Stimulated activated CD8-positive, alpha-beta memory T cell treated with anti-CD3 and anti-CD28 coated beads, Interleukin-2, amount 100 ng/mL, for 1 hour (primary cell): ENCODE measurements around the gene ARL14.
"Not testable (repeated sequence)": the region's sequence is repeated elsewhere in the genome, so short reads cannot be mapped to it uniquely, and the experiment has no call there.

Experiments used
- DNase-seq, 2 donors: peaks; one replicate each; pipeline ENCODE4 v3.0.0-alpha.2; 2020; ENCODE audit warnings: low read depth in 2 of 2

ARL14 gene

GRCh38 chr3:160677459-160677881 is 510 bp downstream of the ARL14 start:
- no peak for DNase-seq

- DNase-seq = no peak
Observed at GRCh38 chr3:160678292-160678842, 1.4 kb downstream of the ARL14 start.

DNA sequence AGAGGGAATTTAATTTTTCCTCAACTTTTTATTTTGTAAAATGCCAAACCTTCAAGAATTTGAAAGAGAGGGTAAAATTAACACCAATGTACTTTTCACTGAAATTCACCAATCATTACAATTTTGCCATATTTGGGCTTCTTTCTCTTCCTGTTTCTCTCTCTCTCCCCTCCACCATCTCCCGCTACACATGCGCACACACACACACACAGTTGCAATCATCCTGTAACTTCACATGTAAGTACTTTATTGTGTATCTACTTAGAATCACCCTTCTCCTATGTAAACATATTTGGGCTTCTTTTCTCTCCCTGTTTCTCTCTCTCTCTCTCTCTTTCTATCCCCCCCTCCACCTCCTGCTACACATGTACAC is 7.4 kb downstream of the ARL14 start:
- no peak for DNase-seq

DNA sequence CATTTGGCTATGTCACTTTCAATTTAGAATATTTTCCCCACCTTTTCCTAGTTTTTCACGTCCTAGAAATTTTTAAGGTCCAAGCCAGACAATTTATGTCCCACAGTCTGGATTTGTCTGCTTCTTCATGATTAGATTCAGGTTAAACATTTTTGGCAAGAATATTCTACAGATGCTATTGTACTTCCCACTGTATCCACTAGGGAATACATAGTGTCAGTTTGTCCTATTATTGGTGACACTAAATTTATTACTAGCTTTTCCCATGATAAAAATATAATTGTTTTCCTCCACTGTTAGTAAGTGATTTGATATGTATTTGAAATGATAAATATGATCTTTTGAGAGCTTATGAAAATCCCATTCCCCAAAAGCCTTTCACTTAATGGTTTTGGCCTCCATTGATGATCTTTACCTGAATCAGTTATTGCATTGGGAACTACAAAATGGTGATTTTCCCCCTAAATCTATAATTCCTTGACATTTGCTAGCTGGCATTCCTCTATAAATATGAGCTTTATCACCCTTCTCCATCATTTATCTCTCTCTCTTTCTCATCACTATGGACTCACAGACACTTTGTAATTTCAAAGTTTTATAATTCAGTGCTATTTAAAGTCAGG is 8.3 kb downstream of the ARL14 start:
- DNase-seq = no peak

DNA sequence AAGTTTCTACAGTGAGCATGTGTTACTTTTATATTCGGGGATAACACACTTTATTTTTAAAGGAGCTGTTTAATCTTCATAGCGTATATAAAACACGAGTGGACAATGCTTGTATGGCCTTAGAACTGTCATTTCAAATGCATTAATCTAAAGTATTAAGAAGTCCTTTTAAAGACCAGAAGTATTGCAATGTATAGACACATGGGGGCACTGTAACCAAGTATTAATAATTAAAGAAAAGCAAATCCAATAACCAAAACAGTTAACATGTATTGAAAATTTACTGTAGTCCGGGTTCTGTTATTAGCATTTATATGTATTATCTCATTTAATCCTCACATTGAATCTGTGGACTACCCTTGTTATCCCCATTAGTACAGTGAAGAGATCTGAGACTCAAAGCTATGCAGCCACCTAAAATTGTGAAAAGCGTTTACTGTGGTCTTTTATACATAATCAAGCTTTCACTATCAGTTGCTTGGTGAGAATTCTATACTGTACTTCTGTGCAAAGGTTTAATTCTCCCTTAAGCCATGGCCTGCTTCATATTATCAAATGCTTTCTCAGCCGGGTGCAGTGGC is 10.1 kb downstream of the ARL14 start:
- DNase-seq = no peak

DNA sequence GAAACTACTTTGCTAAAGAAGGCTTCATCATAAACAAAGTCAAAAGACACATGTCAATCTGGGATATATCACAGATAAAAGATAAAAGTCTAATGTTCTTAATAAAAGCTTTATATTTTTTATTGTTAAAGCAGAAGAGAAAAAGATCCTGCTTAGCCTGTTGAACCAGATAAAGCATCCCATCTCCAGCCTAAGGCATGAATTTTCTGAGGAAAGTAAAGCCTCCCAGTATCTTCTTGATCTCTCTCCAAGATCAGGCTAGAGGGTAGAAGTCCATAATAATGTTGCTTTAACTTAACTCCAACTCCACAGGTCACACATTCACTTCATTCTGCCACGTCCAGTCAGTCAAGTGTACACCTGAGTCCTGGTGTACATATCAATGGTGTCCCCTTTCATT is 14.2 kb downstream of the ARL14 start:
- no peak for DNase-seq

DNA sequence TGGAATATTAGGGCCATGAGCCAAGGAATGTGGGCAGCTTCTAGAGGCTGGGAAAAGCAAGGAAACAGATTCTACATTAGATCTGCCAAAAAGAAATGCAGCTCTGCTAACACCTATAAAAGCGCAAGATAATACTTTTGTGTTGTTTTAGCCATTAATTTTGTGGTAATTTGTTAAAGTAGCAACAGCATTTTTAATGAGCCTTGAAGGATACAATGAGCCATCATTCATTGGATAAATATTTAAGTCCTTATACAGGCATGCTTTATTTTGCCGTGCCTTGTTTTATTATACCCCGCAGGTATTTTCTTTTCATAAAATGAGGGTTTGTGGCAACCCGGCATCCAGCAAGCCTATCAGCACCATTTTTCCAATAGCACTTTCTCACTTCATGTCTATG is 15.0 kb downstream of the ARL14 start:
- DNase-seq = no peak

- no peak for DNase-seq
Observed at GRCh38 chr3:160693191-160693590, 16.2 kb downstream of the ARL14 start.

DNA sequence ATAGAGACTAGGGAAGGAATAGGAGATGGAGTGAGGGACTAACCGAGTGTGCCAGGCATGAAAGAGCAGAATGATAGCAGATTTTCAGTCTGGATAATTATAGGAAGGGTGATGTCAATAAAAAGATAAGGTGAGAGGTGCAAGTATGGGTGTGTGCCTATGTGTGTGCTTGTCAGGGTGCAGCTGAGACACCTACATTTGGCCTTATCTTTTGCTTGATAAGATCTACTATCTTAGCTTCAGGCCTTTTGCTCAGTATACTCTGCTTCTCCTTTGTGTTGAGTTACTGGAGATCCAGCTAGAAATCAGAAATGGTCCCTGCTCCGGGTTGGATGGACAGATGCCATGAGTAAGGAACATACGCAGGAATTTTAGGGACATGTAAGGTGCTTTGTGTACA is 17.4 kb downstream of the ARL14 start:
- no peak for DNase-seq

DNA sequence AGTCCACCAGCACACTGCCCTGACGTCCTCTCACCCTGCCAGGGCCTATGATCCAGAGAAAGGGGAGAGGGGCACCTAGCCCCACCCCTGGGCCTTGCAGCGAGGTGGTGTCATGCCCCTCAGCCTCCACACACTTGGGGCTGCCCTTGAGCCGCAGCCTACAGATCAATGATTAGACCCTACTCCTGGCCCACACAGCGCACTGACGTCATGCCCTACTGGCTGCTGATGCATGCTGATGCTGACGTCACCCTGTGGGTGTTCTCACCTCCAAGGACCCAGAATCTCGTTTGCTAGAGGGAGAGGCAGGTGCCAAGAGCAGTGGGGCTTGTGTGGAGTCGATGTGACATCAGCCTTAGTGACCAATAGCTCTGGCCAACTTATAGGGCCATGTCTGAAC is 18.0 kb downstream of the ARL14 start:
- DNase-seq = no peak

DNA sequence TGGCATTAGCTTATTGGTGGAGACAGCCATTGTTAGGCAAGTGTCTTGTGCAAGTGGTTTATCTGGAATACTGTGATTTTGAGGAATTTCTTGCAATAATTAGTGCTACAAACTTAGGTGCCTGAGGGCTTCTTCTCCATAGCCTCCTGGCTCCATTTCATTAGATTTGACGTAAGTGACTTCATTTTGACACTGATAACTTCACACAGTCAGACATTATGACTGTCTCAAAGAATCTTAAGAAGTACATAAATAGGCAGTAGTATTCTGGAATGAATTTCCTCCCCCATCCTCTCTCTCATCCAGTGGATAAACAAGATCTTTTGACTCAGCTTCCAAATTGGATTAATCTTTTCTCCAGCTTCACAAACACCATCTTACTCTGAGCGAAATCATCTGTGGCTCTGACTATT is 19.0 kb downstream of the ARL14 start:
- no peak for DNase-seq

DNA sequence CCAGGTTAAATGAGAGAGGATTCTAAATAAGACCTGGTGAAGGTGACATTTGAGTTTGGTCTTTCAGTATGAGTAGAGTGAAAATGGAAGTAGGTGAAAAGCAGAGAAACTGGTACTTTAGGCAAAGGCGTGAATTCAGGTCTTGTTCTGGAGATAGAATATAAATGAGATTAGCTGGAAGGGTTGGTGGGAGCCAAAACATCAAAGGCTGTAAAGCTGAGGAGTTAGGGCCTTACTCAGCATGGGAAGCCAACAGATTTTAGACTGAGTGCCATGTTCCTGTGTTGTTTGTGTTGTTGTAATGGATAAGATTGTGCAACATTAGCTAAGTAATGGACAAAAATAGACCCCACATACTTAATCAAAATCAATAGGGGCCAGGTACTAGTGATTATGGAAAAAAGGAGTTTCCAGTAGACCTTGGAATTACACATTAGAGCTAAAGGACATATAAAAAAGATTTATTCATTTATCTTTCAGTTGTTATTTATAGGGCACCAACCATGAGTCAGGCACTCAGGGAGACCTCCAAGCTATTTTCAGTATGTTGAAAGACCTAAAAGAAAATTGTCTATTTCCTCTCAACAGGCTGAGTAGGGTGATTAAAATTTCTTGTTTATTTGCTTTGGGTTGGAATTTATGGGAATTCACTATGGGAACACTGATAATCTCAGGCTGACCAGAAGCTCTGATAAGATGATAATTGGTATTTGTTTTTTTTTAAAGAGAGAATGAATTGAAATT is 20.8 kb downstream of the ARL14 start:
- DNase-seq = no peak

- DNase-seq = no peak
Observed at GRCh38 chr3:160698599-160699195, 21.7 kb downstream of the ARL14 start.

DNA sequence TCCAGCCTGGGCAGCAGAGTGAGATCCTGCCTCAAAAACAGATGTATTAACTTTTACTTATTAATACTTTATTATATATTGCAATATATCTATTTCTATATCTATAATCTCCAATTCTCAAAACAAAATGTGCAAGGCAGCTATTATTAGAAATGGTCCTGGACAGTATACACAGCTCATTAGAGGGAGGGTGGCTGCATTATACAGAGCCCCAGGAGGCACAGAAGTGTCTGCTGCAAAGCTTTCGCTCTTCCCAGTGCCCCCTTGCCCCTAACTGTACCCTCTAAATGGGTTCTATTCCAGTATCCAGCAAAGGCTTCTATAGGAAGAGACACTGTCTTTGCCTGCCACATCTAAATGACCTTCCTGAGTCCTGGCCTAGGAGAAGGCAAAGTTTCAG is 24.5 kb downstream of the ARL14 start:
- no peak for DNase-seq

DNA sequence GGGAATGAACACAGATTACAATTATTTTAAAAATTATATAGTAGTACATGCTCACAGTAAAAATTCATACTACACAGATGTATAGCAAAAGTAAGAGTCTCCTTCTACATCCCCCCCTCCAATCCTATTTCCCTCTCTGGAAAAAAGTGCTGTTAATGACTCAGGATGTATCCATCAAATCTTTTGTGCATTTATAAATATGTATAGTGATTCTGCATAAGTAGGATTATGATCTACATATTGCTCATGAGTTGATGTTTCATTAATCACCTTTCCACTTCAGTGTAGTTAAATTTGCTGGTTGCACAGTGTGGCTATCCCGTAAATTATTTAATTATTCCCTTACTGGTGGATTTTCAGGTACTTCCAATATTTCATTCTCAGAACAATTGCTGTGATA is 25.3 kb downstream of the ARL14 start:
- DNase-seq = no peak

GRCh38 chr3:160703974-160704373 is 27.0 kb downstream of the ARL14 start:
- no peak for DNase-seq

DNA sequence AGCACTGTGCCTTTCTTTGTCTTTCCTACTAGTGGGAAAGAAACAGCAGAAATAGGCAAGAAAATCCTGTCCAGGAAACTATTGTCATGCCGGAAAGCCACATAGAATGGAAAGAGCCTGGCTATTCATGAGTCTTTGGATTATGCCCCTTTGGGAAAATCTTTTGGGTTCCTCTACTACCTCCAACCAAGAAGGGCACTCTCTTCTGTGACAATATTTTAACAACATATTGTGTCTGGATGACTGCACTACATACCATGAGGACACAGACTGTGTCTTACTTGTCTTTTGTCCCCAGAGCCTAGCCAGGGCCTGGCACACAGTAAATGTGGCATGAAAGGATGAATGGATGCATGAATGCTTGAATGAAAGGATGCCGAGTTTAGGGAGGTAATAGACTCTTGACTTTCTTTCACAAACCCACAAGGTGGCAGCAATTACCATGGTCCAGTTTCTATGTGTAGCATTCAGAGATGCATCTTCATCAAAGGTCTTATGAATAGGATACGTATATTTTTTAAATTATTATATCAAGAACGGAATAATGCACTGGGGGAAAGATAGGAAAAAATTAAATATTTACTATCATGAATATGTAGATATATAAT is 30.3 kb downstream of the ARL14 start:
- DNase-seq = no peak

DNA sequence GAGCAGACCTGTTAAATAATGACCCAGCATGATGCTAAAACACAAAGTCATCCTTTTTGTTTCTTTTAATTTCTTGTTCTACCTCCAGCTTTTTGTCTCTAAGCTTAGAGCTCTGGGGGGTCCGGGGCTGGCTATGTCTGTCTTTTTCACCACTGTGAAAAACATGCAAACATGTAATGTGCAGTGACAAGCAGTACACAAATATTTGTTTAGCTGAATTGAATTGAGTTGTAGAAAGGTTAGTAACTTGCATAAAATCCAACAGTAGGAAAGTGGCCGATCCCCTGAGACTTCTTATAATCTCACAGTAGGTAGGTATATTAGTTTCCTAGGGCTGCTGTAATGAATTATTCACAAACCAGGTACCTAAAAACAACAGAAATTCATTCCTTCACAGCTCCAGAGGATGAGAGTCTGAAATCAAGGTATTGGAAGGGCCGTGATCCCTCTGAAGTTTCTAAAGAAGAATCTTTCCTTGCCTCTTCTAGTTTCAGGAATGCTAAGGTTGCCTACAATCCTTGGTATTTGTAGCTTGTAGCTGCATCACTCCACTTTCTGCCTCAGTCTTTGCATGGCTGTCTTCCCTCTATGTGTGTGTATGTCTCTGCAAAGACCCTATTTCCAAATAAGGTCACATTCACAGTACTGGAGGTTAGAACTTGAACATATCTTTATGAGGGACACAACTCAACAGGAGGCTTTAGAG is 32.7 kb downstream of the ARL14 start:
- DNase-seq = no peak

DNA sequence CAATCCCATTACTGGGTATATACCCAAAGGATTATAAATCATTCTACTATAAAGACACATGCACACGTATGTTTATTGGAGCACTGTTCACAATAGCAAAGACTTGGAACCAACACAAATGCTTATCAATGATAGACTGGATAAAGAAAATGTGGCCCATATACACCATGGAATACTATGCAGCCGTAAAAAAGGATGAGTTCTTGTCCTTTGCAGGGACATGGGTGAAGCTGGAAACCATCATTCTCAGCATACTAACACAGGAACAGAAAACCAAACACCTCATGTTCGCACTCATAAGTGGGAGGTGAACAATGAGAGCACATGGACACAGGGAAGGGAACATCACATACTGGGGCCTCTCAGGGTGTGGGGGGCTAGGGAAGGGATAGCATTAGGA is 36.2 kb downstream of the ARL14 start:
- DNase-seq = not testable (repeated sequence)

GRCh38 chr3:160719710-160720109 is 42.8 kb downstream of the ARL14 start:
- no peak for DNase-seq

DNA sequence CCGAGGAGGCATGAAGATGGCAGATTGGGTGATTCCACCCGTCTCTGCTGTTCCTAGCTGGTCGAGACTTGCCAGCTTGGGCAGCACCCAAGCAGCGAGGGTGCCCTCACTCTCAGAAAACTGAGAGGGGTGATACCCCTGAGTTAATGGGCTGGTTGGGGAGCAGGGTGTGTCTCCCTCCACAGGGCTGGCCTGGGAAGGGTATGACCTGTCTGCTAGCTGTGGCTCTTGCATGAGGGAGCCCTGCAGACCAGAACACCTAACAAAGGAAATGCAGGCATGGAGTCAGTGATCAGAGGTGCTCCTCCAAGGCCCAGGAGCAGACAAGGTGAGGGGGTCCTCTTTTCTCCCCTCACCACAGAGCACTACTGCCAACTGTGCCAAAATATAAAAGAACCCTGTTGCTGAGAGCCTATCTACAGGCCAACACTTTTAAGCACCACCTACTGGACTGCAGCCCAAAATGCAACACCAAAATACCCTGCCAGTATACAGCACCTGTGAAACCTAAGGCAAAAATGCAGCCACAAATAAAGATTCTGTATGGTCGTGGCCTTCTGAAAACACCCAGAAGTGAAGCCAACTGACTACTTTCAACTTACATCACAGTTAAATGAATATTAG is 43.3 kb downstream of the ARL14 start:
- DNase-seq = no peak
